ENCODE data around the gene SETMAR.
A peak's percentile ranks its signal among the peaks of the same experiment; 100 is the strongest.

The SETMAR gene

GRCh38 chr3:4355401-4356219 lies 52.4 kb downstream of the SETMAR start:
- peak in 1 of 5 experiments; percentile 23 for DNase-seq

GRCh38 chr3:4356220-4356540 lies 53.0 kb downstream of the SETMAR start:
- DNase-seq: no peak

- no peak for DNase-seq
These were observed 53.6 kb downstream of the SETMAR start for GRCh38 chr3:4356546-4357410.

GRCh38 chr3:4358273-4358672 lies 55.1 kb downstream of the SETMAR start:
- DNase-seq: no peak

DNA sequence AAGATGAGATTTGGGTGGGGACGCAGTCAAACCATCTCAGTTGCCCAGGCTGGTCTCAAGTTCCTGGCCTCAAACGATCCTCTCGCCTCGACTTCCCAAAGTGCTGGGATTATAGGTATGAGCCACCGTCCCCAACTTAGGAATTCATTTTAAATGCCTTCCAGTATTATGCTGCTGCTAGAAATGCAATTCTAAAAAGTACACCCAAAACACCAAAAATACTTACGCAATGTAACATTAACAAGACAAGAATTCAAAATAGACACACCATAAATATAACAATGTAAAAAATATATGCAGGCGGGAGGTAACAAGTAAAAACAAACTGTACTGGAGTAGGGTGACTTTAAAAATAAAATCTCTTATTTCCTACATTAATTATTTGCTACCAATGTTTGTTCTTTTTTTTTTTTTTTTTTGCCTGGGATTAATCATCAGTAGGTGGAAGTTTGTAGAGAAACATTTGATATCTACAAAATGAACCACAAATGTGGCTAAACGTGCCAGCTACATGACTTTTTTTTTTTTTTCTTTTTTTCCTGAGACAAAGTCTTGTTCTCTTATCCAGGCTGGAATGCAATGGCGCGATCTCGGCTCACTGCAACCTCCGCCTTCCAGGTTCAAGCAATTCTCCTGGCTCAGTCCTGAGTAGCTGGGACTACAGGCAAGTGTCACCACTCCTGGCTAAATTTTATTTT lies 56.8 kb downstream of the SETMAR start:
- no peak for DNase-seq

- DNase-seq: no peak
These were observed 57.6 kb downstream of the SETMAR start for GRCh38 chr3:4360817-4361216.

GRCh38 chr3:4362523-4362922 lies 59.4 kb downstream of the SETMAR start:
- DNase-seq: no peak
